Peyer's patch (tissue), 4 donors: ENCODE data around the gene AMER3.

Experiments used
- CTCF ChIP-seq, 6 experiments: fragments of 450-650 bp in 4 of 6; fragments of 200-600 bp in 2 of 6; sonication (generic) in 1 of 6; IDR thresholded peaks; one replicate each; pipeline ENCODE4 v1.5.1; 2017 to 2019; ENCODE audit warnings: antibody characterized with exemption in 6 of 6, mild to moderate bottlenecking in 3 of 6, moderate library complexity in 1 of 6
- POLR2A ChIP-seq, 2 donors: fragments of 450-650 bp; IDR thresholded peaks; one replicate each; pipeline ENCODE4 v1.5.1; 2017; ENCODE audit warnings: antibody characterized with exemption in 2 of 2, mild to moderate bottlenecking in 2 of 2, moderate library complexity in 2 of 2

GRCh38 chr2:130766037-130766436 lies 10.7 kb downstream of the AMER3 start:
- TF ChIP-seq CTCF (IDR thresholded peaks at IDR 0.05): no peak
- TF ChIP-seq POLR2A (IDR thresholded peaks at IDR 0.05): no peak
